Lower leg skin (tissue), 4 donors: ENCODE data around the gene NCOA1. TPM values are rescaled to one million over a fixed set of nuclear protein-coding genes. Genes with fewer than 3 reads are reported as not detected.
"Not testable (repeated sequence)": the region's sequence is repeated elsewhere in the genome, so short reads cannot be mapped to it uniquely, and the experiment has no call there.

ENCODE experiments used
- DNase-seq, 2 donors: peaks; one replicate each; pipeline ENCODE4 v3.0.0-alpha.2; 2019; ENCODE audit warnings: low spot score in 2 of 2
- H3K4me3 ChIP-seq: fragments of 200-600 bp; sonication (generic); 2 replicates; pipeline ENCODE4 v1.5.1; 2017; ENCODE audit warnings: mild to moderate bottlenecking, low read depth; ENCODE audit not compliant: poor library complexity, severe bottlenecking
- CTCF ChIP-seq, 3 donors: fragments of 450-650 bp; IDR thresholded peaks; one replicate each; pipeline ENCODE4 v1.5.1; 2016; ENCODE audit warnings: antibody characterized with exemption in 3 of 3, mild to moderate bottlenecking in 3 of 3, moderate library complexity in 2 of 3
- POLR2A ChIP-seq, 2 donors: fragments of 450-650 bp; IDR thresholded peaks; one replicate each; pipeline ENCODE4 v1.6.1; 2016 to 2017; ENCODE audit warnings: antibody characterized with exemption in 2 of 2, mild to moderate bottlenecking in 1 of 2, moderate library complexity in 1 of 2
- WGBS, 2 donors: methylation state at CpG; one replicate each; pipeline ENCODE4 v1.1.5; 2018; 5-methylcytosine and 5-hydroxymethylcytosine counted together
- intact Hi-C: fragments of 100-400 bp; cut with DNase I; formaldehyde crosslinking; loops from one replicate; pipeline ENCODE4 v1.15.0; 2023; ENCODE audit warnings: low total_unique reads
- total RNA-seq, 4 donors: library from RNA; depleted of rRNA; stranded (reverse); fragments of >200 nt; gene quantifications; one replicate each; pipeline ENCODE4 v1.1.0, GENCODE V29; 2016

Gene NCOA1
- total RNA-seq, 4 donors from 2014 or later: 37.9 to 50.1 (median 45.0) TPM

- intact Hi-C loops: no loop called here
- WGBS, 2 donors: 94 to 100% methylated on average over 1 of the region's 1 CpG
- TF ChIP-seq POLR2A (IDR thresholded peaks at IDR 0.05) (no peak), CTCF (IDR thresholded peaks at IDR 0.05) (no peak)
- no peak for DNase-seq
- no peak overlapping the region for H3K4me3 ChIP-seq
These were observed 176.5 kb downstream of the NCOA1 start for GRCh38 chr2:24667542-24667941.

GRCh38 chr2:24671230-24671629 lies 180.2 kb downstream of the NCOA1 start:
- no peak for TF ChIP-seq CTCF (IDR thresholded peaks at IDR 0.05)
- TF ChIP-seq POLR2A (IDR thresholded peaks at IDR 0.05): no peak
- no peak for DNase-seq
- WGBS, 2 donors: 96 to 100% methylated on average over 1 of the region's 1 CpG
- no peak overlapping the region for H3K4me3 ChIP-seq
- intact Hi-C loops: no loop called here

- TF ChIP-seq POLR2A (IDR thresholded peaks at IDR 0.05): no peak
- TF ChIP-seq CTCF (IDR thresholded peaks at IDR 0.05): no peak
- DNase-seq: no peak
- 69 to 82% methylated on average over 3 of the region's 3 CpGs for WGBS, 2 donors
- intact Hi-C loops: no loop called here
- no peak overlapping the region for H3K4me3 ChIP-seq
These were observed 181.5 kb downstream of the NCOA1 start for GRCh38 chr2:24672589-24672988.

- no peak overlapping the region for H3K4me3 ChIP-seq
- TF ChIP-seq POLR2A (IDR thresholded peaks at IDR 0.05) (no peak), CTCF (IDR thresholded peaks at IDR 0.05) (no peak)
- DNase-seq: no peak
- WGBS, 2 donors: 81 to 84% methylated on average over 7 of the region's 7 CpGs
- intact Hi-C loops: no loop called here
These were observed 184.3 kb downstream of the NCOA1 start for GRCh38 chr2:24675338-24675737.

GRCh38 chr2:24676493-24676892 lies 185.4 kb downstream of the NCOA1 start:
- intact Hi-C loops: no loop called here
- 78 to 92% methylated on average over 4 of the region's 4 CpGs for WGBS, 2 donors
- DNase-seq: no peak
- TF ChIP-seq CTCF (IDR thresholded peaks at IDR 0.05) (no peak), POLR2A (IDR thresholded peaks at IDR 0.05) (no peak)
- H3K4me3 ChIP-seq: no peak overlapping the region

GRCh38 chr2:24678066-24678465 lies 187.0 kb downstream of the NCOA1 start:
- H3K4me3 ChIP-seq, DNase-seq, intact Hi-C loops: not testable (repeated sequence)
